ENCODE measurements around the gene CCDC171. TPM values are rescaled to one million over a fixed set of nuclear protein-coding genes. Genes with fewer than 3 reads are reported as not detected.
"Not testable (repeated sequence)": the region's sequence is repeated elsewhere in the genome, so short reads cannot be mapped to it uniquely, and the experiment has no call there.

CCDC171 gene
- total and polyA plus RNA-seq, 2 experiments from 2014 or later: 4.4 to 5.1 TPM

DNA sequence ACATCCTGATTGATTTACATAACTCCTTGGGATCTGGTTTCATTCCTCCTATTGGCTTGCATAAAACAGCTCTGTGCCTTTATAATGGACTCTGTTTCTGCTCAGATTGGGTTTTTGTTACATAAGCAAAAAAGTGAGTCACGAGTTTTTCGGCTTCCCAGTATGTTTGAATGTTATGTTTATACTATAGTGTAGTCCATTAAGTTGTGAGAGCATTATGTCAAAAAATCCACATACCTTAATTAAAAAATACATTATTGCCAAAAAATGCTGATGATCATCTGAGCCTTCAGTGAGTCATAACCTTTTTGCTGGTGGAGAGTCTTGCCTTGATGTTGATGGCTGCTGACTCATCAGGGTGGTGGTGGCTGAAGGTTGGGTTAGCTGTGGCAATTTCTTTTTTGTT, 144.6 kb downstream of the CCDC171 start (continued):
- no peak for TF ChIP-seq POLR2AphosphoS5 (IDR thresholded peaks at IDR 0.05; ENCODE audit: low read depth)
- TF ChIP-seq, protein P1, sequence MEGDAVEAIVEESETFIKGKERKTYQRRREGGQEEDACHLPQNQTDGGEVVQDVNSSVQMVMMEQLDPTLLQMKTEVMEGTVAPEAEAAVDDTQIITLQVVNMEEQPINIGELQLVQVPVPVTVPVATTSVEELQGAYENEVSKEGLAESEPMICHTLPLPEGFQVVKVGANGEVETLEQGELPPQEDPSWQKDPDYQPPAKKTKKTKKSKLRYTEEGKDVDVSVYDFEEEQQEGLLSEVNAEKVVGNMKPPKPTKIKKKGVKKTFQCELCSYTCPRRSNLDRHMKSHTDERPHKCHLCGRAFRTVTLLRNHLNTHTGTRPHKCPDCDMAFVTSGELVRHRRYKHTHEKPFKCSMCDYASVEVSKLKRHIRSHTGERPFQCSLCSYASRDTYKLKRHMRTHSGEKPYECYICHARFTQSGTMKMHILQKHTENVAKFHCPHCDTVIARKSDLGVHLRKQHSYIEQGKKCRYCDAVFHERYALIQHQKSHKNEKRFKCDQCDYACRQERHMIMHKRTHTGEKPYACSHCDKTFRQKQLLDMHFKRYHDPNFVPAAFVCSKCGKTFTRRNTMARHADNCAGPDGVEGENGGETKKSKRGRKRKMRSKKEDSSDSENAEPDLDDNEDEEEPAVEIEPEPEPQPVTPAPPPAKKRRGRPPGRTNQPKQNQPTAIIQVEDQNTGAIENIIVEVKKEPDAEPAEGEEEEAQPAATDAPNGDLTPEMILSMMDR (conservative IDR thresholded peaks at IDR 0.05; ENCODE audit: low read depth in 2 of 2): no peak

DNA sequence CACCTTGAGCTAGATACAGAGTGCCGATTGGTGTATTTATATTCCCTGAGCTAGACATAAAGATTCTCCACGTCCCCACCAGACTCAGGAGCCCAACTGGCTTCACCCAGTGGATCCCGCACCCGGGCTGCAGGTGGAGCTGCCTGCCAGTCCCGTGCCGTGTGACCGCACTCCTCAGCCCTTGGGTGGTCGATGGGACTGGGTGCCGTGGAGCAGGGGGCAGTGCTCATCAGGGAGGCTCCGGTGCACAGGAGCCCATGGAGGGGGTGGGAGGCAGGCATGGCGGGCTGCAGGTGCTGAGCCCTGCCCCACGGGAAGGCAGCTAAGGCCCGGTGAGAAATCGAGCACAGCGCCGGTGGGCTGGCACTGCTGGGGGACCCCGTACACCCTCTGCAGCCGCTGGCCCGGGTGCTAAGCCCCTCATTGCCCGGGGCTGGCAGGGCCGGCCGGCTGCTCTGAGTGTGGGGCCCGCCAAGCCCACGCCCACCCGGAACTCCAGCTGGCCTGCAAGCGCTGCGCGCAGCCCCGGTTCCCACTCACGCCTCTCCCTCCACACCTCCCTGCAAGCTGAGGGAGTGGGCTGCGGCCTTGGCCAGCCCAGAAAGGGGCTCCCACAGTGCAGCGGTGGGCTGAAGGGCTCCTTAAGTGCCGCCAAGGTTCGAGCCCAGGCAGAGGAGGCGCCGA, 147.2 kb downstream of the CCDC171 start:
- H3K9me3 Mint-ChIP-seq; H3K36me3 ChIP-seq (ENCODE audit: insufficient read depth); H3K79me2 ChIP-seq (replicated peaks; ENCODE audit: insufficient read depth); H3K27ac ChIP-seq (ENCODE audit: low read depth); H3K4me3 ChIP-seq; H3K4me2 ChIP-seq; H3K4me1 Mint-ChIP-seq; H3K27me3 ChIP-seq (ENCODE audit: insufficient read depth); H3K4me1 ChIP-seq (ENCODE audit: insufficient read depth); DNase-seq (ENCODE audit: low spot score); ATAC-seq; H2AFZ ChIP-seq; H4K20me1 ChIP-seq (replicated peaks; ENCODE audit: insufficient read depth); H3K9me2 ChIP-seq (ENCODE audit: insufficient read depth); H3K27ac Mint-ChIP-seq; H3K27me3 Mint-ChIP-seq (ENCODE audit: insufficient read depth, low read depth, poor library complexity); H3K4me3 Mint-ChIP-seq; H3F3A ChIP-seq (replicated peaks; ENCODE audit: low read depth): not testable (repeated sequence)
- peaks cover 16% of the 10 kb centered on the region for H3K36me3 Mint-ChIP-seq (ENCODE audit: low read depth)

DNA sequence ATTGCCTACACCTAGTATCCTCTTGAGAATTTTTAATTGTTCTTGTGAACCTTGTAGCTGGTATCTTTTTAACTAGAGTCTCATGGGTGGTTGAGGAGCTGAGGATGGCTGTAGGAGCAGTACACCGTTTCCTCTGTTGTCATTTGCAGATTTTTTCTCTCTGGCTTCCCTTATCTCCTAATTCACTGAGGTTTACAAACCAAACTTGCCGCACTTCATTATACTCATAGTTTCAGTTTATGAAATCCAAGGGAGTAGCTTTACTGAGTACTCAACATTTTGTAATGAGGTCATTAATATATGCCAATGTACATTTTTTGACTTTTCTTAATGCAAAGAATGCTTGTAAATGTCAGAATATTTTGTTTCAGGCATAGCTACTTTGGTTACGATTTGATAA, 154.2 kb downstream of the CCDC171 start:
- no peaks in the 10 kb centered on the region for H3K27me3 Mint-ChIP-seq (ENCODE audit: insufficient read depth, low read depth, poor library complexity)
- no peak overlapping the region for H3K27ac Mint-ChIP-seq
- Histone ChIP-seq H3K27me3 (ENCODE audit: insufficient read depth) (no peaks in the 10 kb centered on the region), H3K27ac (ENCODE audit: low read depth) (no peak overlapping the region), H3K4me2 (no peak overlapping the region), H3K36me3 (ENCODE audit: insufficient read depth) (no peaks in the 10 kb centered on the region), H3K4me1 (ENCODE audit: insufficient read depth) (no peaks in the 10 kb centered on the region), H2AFZ (no peak overlapping the region), H3K79me2 (replicated peaks; ENCODE audit: insufficient read depth) (no peaks in the 10 kb centered on the region), H3K9me2 (ENCODE audit: insufficient read depth) (no peaks in the 10 kb centered on the region), H3F3A (replicated peaks; ENCODE audit: low read depth) (no peaks in the 10 kb centered on the region), H4K20me1 (replicated peaks; ENCODE audit: insufficient read depth) (no peaks in the 10 kb centered on the region), H3K4me3 (no peak overlapping the region)
- ATAC-seq (no peak), DNase-seq (ENCODE audit: low spot score) (no peak)
- no peaks in the 10 kb centered on the region for H3K36me3 Mint-ChIP-seq (ENCODE audit: low read depth)
- no peaks in the 10 kb centered on the region for H3K4me1 Mint-ChIP-seq
- no peak overlapping the region for H3K4me3 Mint-ChIP-seq
- no peaks in the 10 kb centered on the region for H3K9me3 Mint-ChIP-seq
- TF ChIP-seq REST (IDR thresholded peaks at IDR 0.05; ENCODE audit: unreplicated experiment) (no peak), JUNB (IDR thresholded peaks at IDR 0.05; ENCODE audit: unreplicated experiment) (no peak), ZNF331 (CRISPR knock-in tag; IDR thresholded peaks at IDR 0.05; ENCODE audit: low read depth) (no peak)
- TF ChIP-seq, protein P2, sequence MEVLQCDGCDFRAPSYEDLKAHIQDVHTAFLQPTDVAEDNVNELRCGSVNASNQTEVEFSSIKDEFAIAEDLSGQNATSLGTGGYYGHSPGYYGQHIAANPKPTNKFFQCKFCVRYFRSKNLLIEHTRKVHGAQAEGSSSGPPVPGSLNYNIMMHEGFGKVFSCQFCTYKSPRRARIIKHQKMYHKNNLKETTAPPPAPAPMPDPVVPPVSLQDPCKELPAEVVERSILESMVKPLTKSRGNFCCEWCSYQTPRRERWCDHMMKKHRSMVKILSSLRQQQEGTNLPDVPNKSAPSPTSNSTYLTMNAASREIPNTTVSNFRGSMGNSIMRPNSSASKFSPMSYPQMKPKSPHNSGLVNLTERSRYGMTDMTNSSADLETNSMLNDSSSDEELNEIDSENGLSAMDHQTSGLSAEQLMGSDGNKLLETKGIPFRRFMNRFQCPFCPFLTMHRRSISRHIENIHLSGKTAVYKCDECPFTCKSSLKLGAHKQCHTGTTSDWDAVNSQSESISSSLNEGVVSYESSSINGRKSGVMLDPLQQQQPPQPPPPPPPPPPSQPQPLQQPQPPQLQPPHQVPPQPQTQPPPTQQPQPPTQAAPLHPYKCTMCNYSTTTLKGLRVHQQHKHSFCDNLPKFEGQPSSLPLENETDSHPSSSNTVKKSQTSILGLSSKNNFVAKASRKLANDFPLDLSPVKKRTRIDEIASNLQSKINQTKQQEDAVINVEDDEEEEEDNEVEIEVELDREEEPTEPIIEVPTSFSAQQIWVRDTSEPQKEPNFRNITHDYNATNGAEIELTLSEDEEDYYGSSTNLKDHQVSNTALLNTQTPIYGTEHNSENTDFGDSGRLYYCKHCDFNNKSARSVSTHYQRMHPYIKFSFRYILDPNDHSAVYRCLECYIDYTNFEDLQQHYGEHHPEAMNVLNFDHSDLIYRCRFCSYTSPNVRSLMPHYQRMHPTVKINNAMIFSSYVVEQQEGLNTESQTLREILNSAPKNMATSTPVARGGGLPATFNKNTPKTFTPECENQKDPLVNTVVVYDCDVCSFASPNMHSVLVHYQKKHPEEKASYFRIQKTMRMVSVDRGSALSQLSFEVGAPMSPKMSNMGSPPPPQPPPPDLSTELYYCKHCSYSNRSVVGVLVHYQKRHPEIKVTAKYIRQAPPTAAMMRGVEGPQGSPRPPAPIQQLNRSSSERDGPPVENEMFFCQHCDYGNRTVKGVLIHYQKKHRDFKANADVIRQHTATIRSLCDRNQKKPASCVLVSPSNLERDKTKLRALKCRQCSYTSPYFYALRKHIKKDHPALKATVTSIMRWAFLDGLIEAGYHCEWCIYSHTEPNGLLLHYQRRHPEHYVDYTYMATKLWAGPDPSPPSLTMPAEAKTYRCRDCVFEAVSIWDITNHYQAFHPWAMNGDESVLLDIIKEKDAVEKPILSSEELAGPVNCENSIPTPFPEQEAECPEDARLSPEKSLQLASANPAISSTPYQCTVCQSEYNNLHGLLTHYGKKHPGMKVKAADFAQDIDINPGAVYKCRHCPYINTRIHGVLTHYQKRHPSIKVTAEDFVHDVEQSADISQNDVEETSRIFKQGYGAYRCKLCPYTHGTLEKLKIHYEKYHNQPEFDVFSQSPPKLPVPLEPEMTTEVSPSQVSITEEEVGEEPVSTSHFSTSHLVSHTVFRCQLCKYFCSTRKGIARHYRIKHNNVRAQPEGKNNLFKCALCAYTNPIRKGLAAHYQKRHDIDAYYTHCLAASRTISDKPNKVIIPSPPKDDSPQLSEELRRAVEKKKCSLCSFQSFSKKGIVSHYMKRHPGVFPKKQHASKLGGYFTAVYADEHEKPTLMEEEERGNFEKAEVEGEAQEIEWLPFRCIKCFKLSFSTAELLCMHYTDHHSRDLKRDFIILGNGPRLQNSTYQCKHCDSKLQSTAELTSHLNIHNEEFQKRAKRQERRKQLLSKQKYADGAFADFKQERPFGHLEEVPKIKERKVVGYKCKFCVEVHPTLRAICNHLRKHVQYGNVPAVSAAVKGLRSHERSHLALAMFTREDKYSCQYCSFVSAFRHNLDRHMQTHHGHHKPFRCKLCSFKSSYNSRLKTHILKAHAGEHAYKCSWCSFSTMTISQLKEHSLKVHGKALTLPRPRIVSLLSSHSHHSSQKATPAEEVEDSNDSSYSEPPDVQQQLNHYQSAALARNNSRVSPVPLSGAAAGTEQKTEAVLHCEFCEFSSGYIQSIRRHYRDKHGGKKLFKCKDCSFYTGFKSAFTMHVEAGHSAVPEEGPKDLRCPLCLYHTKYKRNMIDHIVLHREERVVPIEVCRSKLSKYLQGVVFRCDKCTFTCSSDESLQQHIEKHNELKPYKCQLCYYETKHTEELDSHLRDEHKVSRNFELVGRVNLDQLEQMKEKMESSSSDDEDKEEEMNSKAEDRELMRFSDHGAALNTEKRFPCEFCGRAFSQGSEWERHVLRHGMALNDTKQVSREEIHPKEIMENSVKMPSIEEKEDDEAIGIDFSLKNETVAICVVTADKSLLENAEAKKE (CRISPR knock-in tag; IDR thresholded peaks at IDR 0.05): no peak

Measured in GM23338 (cell line).